ENCODE measurements around the gene GAS7.
"Not testable (repeated sequence)": the region's sequence is repeated elsewhere in the genome, so short reads cannot be mapped to it uniquely, and the experiment has no call there.

The GAS7 gene

GRCh38 chr17:10042589-10043244 lies 155.7 kb downstream of the GAS7 start:
- DNase-seq: no peak

GRCh38 chr17:10041916-10042588 lies 156.4 kb downstream of the GAS7 start:
- DNase-seq: no peak

DNA sequence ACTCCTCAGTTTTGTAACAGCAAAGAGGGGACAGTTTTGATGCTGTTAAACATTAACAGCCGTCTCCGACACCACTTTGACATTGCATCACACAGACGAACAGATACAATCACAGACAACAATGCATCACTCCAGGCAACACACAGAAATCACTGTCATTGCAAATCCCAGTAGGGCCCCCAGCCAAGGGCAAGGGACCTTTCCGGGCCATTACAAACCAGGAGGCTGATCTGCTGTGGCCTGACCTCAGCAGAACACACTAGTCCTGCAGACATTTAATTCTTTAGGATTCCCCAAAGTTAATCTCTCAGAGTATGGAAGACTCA lies 157.2 kb downstream of the GAS7 start:
- no peak for DNase-seq

GRCh38 chr17:10036511-10037061 lies 161.8 kb downstream of the GAS7 start:
- no peak for DNase-seq

DNA sequence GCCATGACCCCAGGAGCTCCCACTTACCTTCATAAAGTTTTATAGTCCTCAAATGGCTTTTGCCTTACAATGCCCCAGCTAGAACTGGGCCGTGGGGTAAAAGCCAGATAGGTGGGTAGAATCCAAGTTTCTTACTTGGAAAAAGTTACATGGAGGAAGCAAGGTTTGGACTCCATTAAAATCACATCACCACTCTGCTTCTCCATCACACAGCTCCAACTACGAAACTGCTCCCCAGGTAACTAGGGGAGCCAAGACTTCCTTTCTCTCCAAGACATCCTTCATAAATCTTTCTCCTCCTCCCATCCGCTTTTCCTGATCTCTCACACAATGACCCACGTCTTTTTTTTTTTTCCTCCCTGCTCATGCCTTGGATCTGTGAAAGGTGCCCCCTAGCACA lies 162.5 kb downstream of the GAS7 start:
- DNase-seq: no peak

DNA sequence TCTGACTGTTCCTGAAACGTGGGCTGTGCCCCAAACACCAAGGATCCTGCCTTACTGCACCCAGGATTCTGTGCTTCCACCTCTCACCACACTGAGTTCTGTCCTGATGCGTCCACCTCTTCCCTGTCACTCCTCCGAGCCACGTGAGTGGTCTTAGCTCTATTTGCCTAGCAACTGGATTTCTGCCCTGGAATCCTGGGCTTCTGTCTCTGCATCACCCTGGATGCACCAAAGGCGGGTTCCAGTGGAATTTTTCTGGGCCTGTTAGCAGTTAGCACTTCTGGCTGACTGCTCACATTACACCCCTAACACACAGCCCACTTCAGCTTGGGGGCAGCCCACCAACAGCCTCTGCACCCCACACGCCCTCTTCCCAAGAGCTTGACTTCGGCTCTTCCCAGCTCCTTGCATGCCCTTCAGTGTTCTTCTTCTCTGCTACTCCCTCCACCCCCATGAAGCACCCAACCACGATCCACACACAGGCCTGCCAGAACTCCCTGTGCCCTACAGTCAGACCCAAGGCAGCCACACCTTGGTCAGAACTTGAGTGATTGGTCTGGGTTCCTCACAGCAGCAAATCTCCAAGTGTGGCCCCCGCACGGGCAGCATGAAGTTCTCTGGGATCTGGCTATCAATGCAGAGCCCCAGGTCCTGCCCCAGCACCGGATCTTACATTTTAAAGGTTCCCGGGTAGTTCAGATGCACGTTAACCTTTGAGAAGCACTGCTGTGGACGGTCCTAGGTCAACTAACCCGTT lies 163.5 kb downstream of the GAS7 start:
- no peak for DNase-seq

GRCh38 chr17:10033959-10034358 lies 164.4 kb downstream of the GAS7 start:
- DNase-seq: no peak

DNA sequence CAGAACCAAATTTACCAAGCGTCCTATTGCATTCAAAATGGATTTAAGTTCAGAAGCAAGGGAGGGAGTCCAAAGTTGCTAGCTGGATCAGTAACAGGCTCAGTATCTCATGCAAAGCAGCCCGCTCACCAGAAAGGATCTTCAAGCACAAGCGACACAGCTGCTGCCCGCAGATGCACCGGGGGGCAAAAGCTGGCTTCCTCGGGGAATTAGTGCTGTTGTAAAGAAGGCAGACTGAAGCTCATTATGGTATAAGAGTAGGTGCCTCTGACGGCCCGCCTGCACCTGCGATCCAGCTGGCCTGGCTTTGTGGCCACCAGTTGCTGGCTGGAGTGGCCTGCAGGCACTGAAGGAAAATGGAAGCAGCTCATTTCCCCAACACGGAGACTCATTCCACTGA lies 165.0 kb downstream of the GAS7 start:
- DNase-seq: no peak

- no peak for DNase-seq
These were observed 166.1 kb downstream of the GAS7 start for GRCh38 chr17:10032118-10032852.

DNA sequence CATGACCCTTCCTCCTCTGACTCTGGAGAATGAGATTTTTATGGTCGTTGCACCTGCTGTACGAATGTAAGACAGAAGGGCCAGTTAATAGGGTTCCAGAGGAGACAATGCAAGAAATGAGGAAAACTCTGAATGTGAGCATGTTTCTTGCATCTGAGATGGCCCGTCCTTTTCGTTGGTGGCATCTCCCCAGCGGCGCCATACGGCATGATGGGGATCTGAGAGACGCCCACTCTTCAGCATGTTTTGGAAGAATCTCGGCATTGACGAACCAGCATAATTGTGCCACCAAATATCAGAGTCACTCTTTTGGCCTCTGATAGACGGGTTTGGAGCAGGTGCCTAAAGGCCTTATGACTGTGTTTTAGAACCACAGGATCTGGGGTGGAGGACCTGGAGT lies 166.8 kb downstream of the GAS7 start:
- no peak for DNase-seq

GRCh38 chr17:10031127-10031526 lies 167.3 kb downstream of the GAS7 start:
- no peak for DNase-seq

- DNase-seq: no peak
These were observed 169.3 kb downstream of the GAS7 start for GRCh38 chr17:10029129-10029528.

GRCh38 chr17:10025976-10026901 lies 172.2 kb downstream of the GAS7 start:
- DNase-seq: no peak

GRCh38 chr17:10025224-10025623 lies 173.2 kb downstream of the GAS7 start:
- no peak for DNase-seq

GRCh38 chr17:10022416-10022815 lies 176.0 kb downstream of the GAS7 start:
- no peak for DNase-seq

- DNase-seq: no peak
These were observed 177.0 kb downstream of the GAS7 start for GRCh38 chr17:10021272-10021984.

DNA sequence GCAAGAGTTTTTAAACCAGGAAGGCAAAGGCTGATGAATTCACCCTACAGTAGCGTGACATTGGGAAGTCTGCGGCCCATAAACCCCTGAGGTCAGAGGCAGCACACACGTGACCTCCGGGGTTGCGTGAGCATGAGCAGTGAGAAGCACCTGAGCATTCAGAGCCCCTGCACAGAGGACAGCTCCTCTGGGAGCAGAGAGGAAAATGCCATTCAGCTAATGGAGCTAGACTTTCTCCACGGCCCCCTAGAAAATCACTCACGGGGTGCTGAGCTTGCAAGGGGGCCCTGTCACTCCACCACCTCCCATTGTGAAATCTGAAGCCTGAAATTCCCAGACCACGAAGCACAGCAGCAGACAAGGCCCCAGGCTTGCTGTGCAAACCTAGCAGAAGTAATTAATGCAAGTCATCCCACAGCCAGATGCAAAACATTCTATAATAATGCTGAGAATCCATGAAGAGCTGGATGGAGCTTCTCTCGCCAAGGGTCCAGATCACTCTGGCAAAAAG lies 178.4 kb downstream of the GAS7 start:
- no peak for DNase-seq

GRCh38 chr17:10018461-10018891 lies 179.9 kb downstream of the GAS7 start:
- no peak for DNase-seq

DNA sequence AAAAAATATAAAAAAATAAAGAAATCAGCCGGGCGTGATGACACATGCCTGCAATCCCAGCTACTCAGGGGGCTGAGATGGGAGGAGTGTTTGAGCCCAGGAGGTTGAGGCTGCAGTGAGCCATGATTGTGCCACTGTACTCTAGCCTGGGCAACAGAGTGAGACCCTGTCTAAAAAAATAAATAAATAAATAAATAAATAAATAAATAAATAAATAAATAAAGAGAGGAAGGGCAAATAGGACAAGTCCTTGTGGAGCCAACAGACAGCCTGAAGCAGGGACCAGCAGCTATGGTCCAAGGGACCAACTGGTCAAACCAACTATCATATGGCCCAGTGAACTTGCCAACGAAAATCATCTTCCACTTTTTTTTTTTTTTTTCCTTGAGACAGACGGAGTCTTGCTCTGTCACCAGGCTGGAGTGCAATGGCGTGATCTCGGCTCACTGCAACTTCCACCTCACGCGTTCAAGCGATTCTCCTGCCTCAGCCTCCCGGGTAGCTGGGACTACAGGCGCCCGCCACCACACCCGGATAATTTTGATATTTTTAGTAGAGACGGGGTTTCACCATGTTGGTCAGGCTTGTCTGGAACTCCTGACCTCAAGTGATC lies 181.3 kb downstream of the GAS7 start:
- not testable (repeated sequence) for DNase-seq

DNA sequence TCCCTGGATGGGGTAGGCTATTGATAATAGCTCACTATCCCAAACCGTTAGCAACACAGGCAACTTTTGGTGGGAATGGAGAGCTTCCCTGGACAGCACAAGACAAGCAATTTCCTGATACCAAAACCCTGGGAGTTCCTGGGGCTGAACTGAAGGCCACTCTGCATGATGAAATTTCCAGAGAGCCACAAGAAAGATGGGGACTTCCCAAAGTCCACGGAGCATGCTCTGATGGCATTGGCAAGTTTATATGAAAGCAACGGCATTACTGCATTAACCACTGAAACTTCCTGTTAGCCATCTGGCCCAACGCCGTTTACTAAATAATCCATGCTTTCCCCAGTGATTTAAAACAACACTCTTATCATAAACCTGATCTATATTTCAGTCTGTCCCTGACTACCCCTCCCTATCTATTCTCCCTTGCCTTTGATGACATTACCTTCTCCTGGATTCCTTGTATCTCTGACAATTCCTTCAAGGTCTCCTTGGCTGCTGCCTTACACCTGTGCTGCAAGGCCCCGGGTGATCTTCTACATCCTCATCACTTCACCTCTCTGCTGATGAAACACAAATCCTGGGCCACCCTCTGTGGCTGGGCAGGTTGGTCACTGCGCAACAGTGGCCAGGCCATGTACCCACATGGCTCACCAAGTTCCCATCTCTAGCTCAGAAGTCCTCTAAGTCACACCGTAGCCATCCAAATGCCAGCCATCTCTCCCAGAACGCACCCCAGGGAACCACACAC lies 184.9 kb downstream of the GAS7 start:
- DNase-seq: no peak

Measured in NK-92 treated with Interleukin-12 subunit alpha and Interleukin-12 subunit beta, amount 100 ng/mL, for 24 hours (cell line).